HG03064 (cell line): Measurements from ENCODE around the gene USP2.

Experiments used
- ATAC-seq: cut with Tn5 transposase; IDR thresholded peaks from one replicate; pipeline ENCODE4 v1.9.1; 2021; ENCODE audit warnings: low read depth; ENCODE audit not compliant: unreplicated experiment

USP2 gene

GRCh38 chr11:119366690-119367620 is 14.5 kb downstream of the USP2 start:
- no peak for ATAC-seq

GRCh38 chr11:119365071-119365591 is 16.4 kb downstream of the USP2 start:
- ATAC-seq, result no peak

DNA sequence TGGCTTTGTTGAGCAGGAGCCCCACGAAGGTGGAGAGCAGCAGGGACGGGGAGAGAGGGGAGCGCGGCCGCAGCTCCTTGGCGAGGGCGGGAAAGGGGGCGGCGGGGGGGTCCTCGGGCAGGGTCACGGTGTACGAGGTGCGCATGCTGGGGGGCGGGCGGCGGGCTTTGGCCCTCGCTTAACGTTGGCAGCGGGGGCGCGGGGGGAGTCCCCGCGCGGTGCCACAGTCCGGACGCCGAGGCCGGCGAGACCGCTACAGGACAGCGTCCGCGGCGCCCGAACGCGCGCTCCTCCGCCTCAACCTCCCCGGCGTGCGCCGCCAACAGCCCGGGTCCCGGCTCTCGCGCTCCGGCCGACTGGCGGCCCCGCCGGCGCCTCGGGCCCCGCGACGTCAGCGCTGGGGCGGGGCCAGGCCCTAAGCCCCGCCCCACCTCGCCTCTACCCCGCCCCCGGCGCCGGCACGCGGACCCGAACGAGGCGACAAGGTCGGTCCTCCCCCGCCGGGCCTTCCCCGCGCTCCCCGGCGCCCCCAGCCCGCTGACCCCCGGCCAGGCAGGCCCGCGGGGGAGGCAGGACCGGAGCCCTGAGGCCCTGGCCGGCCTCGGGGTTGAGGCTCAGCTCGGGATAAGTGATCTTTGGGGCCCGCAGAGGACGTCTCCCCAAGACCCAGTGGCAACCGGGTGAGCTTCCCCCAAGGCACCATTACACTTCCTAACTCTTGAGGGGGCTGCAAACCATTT is 17.5 kb downstream of the USP2 start:
- no peak for ATAC-seq

DNA sequence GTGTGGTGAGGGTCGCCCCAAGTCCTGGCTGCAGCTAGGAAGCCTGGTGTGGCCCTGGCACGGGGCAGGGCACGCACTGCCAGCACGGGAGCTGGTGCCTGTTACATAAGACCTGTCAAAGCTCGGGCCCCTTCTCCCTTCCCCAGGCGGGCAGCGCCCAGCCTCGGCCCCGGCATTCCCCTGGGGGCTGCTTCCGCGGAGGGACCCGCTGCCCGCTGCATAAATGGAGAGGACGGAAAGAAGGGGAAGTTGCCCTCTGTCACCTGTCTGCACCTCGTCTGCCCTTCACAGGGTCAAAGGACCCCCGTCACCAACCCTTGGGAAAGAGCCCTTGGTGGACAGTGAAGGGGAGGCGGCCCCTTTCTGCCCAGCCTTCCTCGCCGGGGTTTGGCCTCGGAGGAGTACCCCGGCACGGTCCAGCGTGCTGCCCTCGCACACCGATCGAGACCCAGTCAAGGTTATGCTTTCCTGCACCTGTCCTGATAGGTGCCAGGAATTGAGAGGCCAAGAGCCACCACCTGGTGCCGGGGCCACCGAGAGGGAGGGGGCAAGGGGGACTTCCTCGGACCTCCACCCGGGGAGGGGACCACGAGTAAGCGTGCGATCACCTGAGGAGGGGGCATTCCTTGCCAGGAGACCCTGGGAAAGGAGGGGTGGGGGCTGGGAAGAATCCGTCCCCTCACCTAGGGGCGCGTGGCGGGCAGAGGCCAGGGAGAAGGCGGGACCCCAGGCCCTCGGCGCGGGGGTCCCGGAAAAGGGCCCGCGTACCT is 18.2 kb downstream of the USP2 start:
- no peak for ATAC-seq

- no peak for ATAC-seq
These were observed 18.8 kb downstream of the USP2 start for GRCh38 chr11:119362741-119363080.

DNA sequence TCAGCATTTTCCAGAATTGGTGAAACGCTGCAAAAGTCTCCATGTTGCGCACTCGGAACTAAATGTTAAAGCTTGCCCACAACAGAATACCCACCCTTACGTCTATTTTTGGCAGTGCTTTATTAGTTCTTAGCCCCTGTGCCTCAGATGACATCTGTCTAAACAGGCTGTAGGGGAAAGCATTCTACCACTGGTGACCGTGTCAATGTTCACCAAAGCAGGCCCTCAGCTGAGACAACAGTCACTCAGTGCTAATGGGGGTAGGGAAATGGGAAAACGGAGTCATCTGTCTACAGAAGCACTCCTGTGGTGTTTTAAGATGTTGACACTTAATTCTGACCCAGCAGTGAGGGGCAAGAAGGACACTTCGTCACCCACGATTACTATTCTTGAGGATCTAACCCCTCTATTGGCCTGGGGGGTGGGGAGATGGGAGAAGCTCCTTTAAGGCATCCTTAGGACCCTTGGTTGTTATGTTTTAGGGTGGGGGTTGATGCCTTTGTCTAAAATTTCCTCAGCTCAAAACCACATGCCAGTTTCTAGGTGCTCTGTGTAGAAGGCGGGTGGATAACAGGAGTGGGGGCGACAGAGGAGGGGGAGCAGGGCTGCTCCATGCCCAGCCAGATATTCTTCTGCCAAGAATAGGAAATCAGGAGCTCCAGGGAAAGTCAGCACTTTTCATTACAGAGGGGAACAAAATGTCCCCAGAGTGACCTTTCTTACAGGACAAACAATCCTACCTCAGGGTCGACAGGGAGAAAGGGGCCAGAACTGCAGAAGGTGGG is 19.4 kb downstream of the USP2 start:
- ATAC-seq, result no peak

DNA sequence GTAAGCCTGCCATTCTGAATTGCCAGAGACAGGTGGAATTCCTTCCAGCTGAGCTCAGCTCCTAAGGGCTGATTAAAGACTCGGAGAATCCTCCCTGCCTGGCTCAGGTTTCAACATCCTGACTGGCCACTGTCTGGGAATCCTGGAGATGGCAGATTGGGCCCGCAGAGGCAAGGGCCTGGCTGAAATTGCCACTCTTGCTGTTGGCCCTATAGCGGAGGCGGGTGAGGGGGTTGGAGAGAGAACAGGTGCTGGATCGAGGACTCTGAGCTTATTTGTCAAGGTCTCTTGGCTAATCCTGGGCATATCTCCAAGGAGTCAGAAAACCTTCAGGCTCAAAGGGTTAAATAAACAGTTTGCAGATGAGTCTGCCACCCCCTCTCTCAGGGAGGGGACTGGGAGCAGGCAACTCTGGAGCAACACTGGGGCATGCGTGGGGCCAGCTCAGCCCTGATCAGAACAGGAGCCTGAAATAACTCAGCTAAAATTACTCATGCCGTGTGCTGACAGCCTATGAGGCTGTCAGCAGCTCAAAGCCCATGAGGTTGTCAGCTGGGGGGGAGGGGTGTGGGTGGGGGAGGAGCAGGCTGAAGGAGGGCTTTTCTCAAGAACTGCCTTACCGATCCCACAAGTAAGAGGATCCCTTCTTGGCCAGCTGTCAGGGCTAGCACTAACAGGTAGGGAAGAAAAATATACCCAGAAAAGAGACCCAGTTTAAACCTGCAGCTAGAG is 20.3 kb downstream of the USP2 start:
- ATAC-seq, result no peak

GRCh38 chr11:119359365-119360214 is 21.9 kb downstream of the USP2 start:
- no peak for ATAC-seq

- no peak for ATAC-seq
These were observed 24.4 kb downstream of the USP2 start for GRCh38 chr11:119357074-119357473.

- ATAC-seq, result peak; percentile 67
These were observed 25.0 kb downstream of the USP2 start for GRCh38 chr11:119356349-119357031.

GRCh38 chr11:119355091-119355843 is 26.2 kb downstream of the USP2 start:
- ATAC-seq, result no peak

- ATAC-seq, result no peak
These were observed 28.6 kb downstream of the USP2 start for GRCh38 chr11:119352857-119353260.

DNA sequence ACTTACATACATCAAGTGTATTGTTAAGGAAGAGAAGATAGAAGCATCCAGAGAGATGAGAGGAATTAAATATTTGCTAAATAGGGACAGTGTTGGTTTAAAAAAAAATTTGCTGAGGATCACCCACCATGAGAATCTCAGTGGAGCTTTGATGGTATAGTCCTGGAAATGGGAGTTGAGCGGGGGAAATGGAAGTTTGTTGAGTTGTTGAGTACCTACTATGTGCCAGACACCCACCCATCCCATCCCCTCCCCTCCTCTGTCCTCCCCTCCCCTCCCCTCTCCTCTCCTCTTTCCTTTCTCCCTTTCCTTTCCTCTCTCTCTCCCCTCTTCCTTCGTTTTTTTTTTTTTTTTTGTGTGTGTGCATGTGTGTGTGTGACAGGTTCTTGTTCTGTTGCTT is 30.3 kb downstream of the USP2 start:
- no peak for ATAC-seq

DNA sequence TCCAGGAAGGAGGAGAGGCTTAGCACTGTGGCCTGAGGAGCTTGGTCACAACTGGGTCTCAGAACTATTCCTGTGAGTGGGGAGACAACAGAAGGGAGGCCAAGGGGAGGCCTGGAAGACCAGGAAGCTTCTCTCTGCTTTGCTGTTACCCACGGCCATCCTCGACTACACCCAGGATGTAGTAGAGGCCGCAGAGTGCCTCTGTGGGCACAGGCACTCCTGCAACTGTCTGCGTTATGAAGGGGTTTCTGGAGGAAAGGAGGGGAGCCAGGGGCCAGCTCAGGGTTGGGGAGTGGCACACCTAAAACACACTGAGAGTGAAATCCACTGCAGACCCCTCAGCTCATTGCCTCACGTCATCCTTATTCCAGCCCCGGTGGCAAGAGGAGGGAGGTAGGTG is 31.2 kb downstream of the USP2 start:
- ATAC-seq, result no peak

DNA sequence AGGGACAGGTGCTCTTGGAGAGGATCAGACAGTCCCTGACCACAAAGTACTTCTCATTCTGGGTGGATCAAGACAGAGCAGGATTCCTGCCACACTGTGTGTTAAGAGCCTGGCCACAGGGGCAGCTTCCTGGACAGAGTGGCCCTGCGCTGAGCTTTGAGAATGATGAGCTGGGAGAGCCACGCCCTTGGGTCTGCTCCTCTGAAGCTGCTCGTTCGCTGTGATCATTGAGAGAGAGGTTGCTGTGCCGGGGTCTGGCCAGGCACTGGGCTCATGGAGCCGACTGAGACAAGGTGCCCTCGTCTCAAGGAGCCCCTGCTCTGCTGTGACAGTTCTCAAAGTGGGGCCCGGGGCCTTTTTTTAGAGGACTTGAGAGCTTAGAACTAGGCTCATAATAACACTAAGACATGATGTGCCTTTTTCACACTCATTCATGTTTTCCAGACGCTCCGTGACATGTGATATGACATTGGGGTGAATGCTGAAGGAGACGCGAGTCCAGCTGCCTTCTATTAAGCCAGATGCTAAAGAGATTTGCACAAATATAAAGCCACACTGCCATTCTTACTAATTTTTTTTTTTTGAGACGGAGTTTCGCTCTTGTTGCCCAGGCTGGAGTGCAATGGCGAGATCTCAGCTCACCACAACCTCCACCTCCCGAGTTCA is 33.4 kb downstream of the USP2 start:
- ATAC-seq, result no peak

- no peak for ATAC-seq
These were observed 34.2 kb downstream of the USP2 start for GRCh38 chr11:119347242-119347641.

GRCh38 chr11:119346605-119347004 is 34.9 kb downstream of the USP2 start, which contains the start of gene MFRP:
Gene MFRP, minus strand, starts transcription at chr11:119346705. Its CDS starts 192 bp downstream, at chr11:119346513.
- no peak for ATAC-seq
